Stomach (tissue), 4 donors: ENCODE results near the gene NAALADL2.

Experiments used
- EP300 ChIP-seq: sonication (generic); formaldehyde crosslinking; IDR thresholded peaks from one replicate; pipeline ENCODE4 v1.6.1; 2017; ENCODE audit warnings: antibody characterized with exemption
- POLR2A ChIP-seq, 4 donors: fragments of 450-650 bp; IDR thresholded peaks; one replicate each; pipeline ENCODE4 v1.6.1; 2016; ENCODE audit warnings: antibody characterized with exemption in 4 of 4, control low read depth in 2 of 4, mild to moderate bottlenecking in 1 of 4, moderate library complexity in 1 of 4
- POLR2AphosphoS5 ChIP-seq, 3 donors: sonication (generic); formaldehyde crosslinking; IDR thresholded peaks; one replicate each; pipeline ENCODE4 v1.6.1; 2016; ENCODE audit warnings: antibody characterized with exemption in 3 of 3
- TF ChIP-seq, protein P1 (sequence below), 7 experiments: fragments of 450-650 bp in 4 of 7; fragments of 200-600 bp in 3 of 7; sonication (generic) in 3 of 7; IDR thresholded peaks; one replicate each; pipeline ENCODE4 v1.5.1; 2016 to 2019; ENCODE audit warnings: antibody characterized with exemption in 7 of 7, control low read depth in 2 of 7, mild to moderate bottlenecking in 1 of 7

DNA sequence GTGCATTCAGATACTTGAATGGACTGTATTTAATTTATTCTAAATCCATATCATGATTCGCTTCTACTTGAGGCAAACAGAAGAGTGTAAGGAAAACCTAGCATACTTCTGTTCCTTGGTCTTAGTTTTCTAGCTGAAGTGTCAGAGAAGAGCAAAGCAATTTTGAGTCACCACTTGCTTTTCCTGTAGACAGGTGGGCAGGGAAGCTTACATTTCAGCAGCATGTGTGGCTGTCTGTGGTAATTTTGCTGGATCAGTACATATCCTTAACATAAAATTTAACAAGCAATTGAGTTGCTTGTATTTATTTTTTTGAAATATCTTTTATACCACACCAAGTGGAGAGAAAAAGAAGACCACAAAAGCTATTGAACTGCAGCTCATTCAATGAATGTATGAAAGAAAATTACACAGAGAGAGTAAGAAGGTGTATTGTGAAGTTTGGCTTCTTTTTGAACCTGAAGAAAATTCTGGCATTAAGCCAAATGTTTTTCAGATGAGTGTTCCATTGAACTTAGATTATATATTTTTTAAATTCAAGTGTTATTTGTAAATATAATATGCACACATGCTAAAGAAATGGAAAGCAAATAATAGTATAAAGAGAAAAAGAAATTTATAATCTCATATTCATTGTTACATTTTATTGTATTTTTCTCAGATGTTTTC, 747.6 kb downstream of the NAALADL2 start:
- no peak for TF ChIP-seq POLR2AphosphoS5 (IDR thresholded peaks at IDR 0.05)
- TF ChIP-seq, protein P1, sequence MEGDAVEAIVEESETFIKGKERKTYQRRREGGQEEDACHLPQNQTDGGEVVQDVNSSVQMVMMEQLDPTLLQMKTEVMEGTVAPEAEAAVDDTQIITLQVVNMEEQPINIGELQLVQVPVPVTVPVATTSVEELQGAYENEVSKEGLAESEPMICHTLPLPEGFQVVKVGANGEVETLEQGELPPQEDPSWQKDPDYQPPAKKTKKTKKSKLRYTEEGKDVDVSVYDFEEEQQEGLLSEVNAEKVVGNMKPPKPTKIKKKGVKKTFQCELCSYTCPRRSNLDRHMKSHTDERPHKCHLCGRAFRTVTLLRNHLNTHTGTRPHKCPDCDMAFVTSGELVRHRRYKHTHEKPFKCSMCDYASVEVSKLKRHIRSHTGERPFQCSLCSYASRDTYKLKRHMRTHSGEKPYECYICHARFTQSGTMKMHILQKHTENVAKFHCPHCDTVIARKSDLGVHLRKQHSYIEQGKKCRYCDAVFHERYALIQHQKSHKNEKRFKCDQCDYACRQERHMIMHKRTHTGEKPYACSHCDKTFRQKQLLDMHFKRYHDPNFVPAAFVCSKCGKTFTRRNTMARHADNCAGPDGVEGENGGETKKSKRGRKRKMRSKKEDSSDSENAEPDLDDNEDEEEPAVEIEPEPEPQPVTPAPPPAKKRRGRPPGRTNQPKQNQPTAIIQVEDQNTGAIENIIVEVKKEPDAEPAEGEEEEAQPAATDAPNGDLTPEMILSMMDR (IDR thresholded peaks at IDR 0.05), result no peak
- TF ChIP-seq EP300, result no peak
- no peak for TF ChIP-seq POLR2A (IDR thresholded peaks at IDR 0.05)
